Measurements from ENCODE around the gene CSAG3.

- TF ChIP-seq CTCF (IDR thresholded peaks at IDR 0.05) (no peak), POLR2A (IDR thresholded peaks at IDR 0.05) (no peak)
Observed at GRCh38 chrX:152738560-152738959, 20.5 kb upstream of the CSAG3 start.
